Endometrial microvascular endothelial cells (primary cell): ENCODE measurements around the gene CLDN9. TPM values are rescaled to one million over a fixed set of nuclear protein-coding genes. Genes with fewer than 3 reads are reported as not detected.

Experiments used
- in situ Hi-C: cut with HindIII; loops from 2 replicates; pipeline ENCODE4 v1.10.0; 2017; ENCODE audit warnings: low sequenced_read_pairs, low pct_unique_long_range_greater_than_20kb; ENCODE audit errors: inconsistent ontology term
- total RNA-seq: library from RNA; depleted of rRNA; stranded (reverse); fragments of >200 nt; gene quantifications from one replicate; pipeline ENCODE4 v1.2.3, GENCODE V29; 2015; ENCODE audit errors: inconsistent ontology term

The CLDN9 gene
- total RNA-seq, 1 donor from 2014 or later = not detected

GRCh38 chr16:3026003-3026378 lies 13.3 kb downstream of the CLDN9 start:
- in situ Hi-C loops = no loop called here

DNA sequence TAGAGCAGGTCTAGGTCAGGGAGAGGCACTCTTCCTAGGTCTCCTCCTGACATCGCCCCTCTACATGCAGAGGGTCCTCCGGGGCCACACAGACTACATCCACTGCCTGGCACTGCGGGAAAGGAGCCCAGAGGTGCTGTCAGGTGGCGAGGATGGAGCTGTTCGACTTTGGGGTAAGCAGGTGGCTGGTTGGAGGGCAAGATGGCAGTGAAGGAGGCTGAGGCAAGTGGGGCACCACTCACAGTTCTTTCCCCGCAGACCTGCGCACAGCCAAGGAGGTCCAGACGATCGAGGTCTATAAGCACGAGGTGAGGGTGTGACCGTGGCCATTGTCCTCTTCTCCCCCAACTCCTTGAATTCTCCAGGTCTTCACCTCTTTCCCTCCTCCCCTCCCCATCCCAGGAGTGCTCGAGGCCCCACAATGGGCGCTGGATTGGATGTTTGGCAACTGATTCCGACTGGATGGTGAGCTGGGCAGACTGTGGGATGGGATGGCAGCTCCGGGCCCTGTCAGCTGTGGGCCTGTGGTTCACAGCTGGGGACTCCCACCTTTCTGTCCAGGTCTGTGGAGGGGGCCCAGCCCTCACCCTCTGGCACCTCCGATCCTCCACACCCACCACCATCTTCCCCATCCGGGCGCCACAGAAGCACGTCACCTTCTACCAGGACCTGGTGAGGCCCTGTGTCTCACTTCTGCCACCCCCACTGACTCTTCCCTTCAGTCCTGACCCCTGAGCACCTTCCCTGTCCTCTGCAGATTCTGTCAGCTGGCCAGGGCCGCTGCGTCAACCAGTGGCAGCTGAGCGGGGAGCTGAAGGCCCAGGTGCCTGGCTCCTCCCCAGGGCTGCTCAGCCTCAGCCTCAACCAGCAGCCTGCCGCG lies 14.1 kb downstream of the CLDN9 start:
- in situ Hi-C loops = no loop called here

GRCh38 chr16:3027489-3027795 lies 14.7 kb downstream of the CLDN9 start:
- in situ Hi-C loops = no loop called here

GRCh38 chr16:3027983-3028715 lies 15.4 kb downstream of the CLDN9 start:
- in situ Hi-C loops = no loop called here

DNA sequence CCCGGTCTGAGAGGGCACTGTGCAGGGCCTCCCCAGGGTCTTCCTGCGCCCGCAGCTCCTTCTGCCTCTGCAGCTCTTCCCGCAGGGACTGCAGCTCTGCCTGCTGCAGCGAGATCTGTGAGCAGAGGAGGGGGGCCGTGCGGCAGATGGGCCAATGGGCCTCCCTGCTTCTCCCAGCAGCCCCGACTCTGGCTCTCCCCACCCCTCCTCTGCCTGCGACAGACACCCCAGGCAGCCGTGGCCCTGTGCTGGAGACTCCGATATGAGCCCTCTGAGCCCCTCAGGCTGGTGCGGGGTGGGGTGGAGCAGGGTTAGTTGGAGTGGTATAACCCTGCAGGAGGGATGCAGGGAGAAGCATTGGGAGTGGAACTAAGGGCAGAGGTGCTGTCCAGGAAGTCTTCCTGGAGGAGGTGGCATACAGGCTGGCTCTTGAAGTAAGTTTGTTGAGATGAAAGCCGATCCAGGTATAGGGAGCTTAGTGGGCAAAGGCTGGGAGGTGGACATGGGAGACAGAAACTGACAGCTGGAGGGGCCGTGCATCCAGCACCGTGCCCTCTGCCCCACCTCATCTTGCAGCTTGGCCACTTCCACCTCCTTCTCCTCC lies 16.1 kb downstream of the CLDN9 start:
- in situ Hi-C loops = no loop called here

DNA sequence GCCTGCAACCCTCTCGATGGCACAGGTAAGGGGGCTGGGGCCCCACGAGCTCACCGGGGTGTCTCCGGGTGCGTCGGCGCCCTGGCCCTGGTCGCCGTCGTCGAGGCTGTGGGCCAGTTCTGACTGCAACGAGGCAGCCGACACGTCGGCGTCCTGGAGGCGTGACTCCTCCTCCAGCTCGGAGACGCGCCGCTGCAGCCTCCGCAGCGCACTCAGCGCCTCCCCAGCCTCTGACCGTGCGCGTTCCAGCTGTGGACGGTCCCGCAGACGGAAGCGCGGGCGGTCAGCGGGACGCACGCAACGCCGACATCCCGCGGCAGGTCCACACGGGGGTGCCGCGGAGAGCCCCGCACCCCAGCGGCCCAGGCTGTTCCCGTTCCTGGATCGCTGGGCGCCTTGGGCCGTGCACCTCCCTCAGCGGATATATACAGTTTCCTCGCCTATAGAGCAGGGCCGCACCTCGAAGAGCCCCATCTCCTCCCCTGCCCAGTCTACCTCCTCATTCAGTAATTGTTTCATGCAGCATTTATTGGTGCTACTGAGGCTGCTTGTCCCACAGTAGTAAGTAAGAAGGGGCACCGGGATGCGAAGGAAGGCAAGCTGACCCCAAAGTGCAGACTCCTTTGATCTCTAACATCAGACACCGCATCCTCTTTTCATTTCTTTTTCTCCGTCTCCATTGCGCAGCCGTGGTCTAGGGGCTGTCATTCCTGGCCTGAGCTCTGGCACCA lies 16.9 kb downstream of the CLDN9 start:
- in situ Hi-C loops = no loop called here

DNA sequence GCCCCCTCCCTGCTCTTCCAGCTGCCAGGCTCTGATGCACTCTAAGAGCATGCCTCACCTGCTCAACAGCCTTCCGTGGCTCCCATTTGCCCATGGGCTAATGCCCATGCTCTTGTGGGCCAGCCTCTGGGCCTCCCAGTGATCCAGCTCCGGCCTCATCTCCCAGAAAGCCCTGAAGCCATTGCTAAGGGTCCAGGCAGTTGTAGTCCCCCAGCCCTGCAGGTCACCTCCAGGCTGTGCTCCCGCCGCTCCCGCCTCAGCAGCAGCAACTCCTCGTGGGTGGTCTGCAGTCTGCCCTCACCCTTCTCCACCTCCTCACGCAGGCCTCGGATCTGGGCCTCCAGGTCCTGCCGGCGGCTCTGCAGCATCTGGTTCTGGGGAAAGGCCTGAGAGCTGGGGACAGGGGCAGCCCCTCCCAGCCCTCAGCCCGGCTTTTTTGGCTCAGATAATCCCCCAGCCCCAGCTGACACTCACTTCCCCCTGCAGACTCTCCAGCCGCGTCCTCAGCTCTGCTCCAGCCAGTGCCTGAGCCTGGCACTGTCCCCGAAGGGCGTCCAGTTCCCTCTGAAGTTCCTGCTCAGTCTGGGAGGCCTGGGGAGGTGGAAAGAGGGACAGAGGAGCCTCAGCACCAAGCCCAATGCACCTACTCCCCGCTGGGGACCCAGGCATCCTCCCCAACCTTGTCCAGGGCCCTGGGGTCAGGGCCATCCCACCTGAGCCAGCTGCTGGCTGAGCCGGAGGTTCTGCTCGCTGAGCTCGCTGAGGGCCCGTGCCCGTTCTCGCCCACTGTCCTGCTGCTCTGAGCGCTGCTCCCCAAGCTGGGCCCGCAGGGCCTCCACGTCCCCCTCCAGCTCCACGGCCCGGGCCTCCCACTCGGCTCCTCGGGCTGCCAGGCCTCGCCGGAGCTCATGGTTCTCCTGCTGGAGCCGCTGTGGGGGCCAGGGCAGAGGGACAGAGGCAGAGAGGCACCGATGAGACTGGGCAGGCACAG lies 17.8 kb downstream of the CLDN9 start:
- in situ Hi-C loops = no loop called here

DNA sequence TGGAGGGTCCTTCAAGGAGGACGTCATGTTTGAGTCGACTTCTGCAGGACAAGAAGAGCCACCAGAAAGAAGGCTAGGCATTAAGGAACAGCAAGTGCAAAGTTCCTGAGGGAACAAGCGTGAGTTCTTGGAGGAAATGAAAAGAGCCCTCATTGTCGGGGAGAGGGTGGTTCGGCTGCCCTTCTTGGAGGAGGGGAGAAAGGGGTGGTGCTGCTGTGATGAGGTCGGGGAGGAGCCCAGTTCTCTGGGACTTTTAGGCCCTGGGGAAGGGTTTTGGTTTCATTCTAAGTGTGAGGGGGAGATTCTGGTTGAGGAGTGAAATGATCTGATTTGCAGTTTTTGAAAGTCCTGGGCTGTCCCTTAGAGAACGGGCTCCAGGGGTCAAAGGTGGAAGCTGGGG lies 19.9 kb downstream of the CLDN9 start:
- in situ Hi-C loops = no loop called here

DNA sequence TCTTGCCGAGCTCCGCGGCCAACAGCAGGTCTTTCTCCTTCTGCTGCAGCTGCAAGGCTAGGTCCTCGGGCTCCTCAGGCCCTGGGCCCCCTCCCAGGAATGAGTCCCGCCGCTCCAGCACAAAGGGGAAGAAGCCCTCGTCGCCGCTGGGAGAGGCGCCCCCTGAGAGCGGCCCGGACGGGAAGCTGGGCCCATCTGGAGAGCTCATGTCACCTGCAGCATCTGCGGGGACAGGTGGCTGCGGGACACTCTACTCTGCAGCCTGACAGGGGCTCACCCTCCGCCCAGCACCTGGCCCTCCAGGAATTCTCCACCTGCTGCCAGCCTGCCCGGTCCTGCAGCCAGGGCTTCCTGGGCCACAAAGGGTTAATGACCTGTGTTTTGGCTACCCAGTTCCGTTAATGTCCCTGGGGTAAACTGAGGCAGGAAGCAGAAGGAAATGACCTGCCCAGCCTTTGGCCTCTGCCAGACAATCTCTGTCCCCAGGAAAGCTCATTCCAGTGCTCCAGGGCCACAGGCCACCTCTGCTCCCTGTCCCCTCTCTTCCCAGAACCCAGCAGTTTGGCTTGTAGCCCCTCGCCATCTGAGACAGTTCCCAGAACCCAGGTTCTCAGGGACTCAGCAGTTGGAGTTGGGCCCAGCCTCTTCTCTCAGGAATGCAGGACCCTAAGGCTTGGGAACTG lies 22.7 kb downstream of the CLDN9 start:
- in situ Hi-C loops = no loop called here

- in situ Hi-C loops = no loop called here
These were observed 23.4 kb downstream of the CLDN9 start for GRCh38 chr16:3035972-3036725.

- in situ Hi-C loops = no loop called here
These were observed 24.1 kb downstream of the CLDN9 start, which contains the start of gene BICDL2 for GRCh38 chr16:3036726-3037315. Gene BICDL2 (minus strand): TSS chr16:3036944. CDS start chr16:3035496, 1,448 bp downstream.

DNA sequence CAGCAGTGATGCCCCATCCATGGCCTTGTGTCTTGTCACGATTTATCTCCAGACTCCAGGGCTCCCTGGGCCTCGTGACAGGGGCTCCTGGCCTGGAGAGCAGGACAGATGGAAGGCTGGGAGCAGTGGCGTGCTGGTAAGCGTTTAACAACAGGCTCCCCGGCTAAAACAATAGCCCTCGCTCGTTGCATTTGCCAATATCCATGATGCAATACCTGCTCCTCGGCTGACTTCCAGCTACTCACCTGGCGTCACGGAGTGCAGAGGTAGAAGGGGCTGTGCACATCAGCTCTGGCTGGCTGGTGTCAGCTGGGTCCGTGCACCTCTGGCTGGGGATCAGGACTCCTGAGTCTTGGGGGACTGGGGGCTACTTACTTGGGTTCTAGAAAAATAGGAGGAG lies 25.5 kb downstream of the CLDN9 start:
- in situ Hi-C loops = no loop called here

DNA sequence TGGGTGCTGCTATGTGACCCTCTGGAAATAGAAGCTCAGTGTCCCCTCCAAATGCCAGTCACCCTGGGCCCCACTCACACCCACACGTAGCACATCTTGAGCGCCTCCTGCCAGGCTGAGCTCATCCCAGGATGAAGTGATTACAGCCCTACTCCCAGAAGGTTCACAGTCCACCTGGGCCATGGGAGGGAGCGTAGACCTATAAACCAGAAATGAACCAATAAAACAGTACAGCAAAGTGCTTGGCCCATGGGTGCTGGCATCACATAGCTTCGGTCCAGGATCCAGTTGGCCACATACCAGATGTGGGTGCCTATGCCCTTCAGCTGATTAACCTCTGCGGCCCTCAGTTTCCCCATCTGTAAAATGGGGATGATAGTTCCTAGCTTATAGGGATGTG lies 26.2 kb downstream of the CLDN9 start:
- in situ Hi-C loops = no loop called here

DNA sequence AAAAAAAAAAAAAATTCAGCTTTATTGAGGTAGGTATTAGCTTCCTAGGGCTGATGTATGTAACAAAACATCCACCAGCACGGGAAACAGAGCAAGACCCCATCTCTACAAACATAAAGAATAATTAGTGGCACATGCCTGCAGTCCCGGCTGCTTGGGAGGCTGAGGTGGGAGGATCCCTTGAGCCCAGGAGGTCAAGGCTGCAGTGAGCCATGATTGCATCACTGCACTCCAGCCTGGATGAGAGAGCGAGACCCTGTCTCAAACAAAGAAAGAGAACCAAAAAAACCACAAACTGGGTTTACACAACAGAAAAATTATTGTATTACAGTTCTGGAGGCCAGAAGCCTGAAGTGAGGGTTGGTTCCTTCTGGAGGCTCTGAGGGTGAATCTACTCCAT lies 29.7 kb downstream of the CLDN9 start:
- in situ Hi-C loops = no loop called here

DNA sequence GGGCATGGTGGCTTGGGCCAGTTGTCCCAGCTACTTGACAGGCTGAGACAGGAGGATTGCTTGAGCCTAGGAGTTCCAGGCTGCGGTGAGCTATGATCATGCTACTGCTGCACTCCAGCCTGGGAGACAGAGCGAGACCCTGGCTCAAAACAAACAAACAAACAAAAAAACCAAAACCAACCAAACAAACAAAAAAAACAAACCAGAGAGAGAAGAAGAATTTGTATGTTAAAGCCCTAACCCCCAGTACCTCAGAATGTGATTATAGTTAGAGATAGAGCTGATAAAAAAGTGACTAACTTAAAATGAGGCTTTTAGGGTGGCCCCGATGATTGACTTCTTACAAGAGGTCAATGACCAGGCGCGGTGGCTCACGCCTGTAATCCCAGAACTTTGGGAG lies 32.0 kb downstream of the CLDN9 start:
- in situ Hi-C loops = no loop called here

- in situ Hi-C loops = no loop called here
These were observed 33.3 kb downstream of the CLDN9 start, which contains the start of gene MMP25 for GRCh38 chr16:3045758-3046640. Gene MMP25 (plus strand): TSS chr16:3046561. CDS start chr16:3046918, 357 bp downstream.
